SIG-M5 (cell line): ENCODE measurements around the gene CALR.

ENCODE experiments used
- DNase-seq: peaks from one replicate; lab custom pipeline; 2025; lab: John Stamatoyannopoulos, UW

The CALR gene

DNA sequence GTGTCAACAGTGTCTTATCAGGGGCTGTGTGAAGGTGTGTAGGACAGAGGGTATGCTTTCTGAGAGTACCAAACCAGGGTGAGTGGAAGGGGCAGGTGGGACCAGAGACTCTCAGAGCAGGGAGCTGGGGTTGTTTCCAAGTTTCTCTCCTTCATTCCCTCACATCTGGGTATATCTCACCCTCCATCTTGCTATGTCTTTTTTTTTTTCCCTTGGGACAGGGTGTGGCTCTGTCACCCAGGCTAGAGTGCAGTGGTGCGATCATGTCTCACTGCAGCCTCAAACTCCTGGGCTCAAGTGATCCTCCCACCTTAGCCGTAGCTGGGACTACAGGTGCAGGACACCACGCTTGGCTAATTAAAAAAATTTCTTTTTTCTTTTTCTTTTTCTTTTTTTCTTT, 41.6 kb downstream of the CALR start:
- DNase-seq = no peak

DNA sequence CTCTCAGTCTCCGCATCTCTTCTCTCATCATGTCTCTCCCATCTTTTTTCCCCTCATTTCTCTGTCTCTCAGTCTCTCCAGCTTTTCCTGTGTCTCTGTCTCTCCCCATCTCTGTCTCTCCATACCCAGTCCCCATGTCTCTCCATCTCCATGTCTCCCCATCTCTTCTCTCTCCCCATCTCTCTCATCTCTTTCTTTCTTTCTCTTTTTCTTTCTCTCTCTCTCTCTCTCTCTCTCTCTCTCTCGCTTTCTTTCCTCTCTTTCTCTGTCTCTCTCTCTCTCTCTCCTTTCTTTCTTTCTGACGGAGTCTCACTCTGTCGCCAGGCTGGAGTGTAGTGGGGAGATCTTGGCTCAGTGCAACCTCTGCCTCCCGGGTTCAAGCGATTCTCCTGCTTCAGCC, 44.2 kb downstream of the CALR start:
- DNase-seq = no peak

DNA sequence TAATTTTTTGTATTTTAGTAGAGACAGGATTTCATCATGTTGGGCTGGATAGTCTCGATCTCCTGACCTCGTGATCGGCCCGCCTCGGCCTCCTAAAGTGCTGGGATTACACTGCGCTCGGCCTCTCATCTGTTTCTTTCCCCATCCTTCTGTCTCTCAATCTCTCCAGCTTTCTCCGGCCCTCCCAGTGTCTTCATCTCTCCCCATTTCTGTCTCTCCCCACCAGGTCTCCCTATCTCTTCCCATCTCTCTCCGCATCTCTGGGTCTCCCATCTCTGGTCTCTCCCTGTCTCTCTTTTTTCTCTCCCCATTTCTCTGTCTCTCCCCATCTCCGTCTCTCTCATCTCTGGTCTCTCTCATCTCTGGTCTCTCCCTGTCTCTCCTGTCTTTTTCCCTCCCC, 44.7 kb downstream of the CALR start:
- DNase-seq = no peak

DNA sequence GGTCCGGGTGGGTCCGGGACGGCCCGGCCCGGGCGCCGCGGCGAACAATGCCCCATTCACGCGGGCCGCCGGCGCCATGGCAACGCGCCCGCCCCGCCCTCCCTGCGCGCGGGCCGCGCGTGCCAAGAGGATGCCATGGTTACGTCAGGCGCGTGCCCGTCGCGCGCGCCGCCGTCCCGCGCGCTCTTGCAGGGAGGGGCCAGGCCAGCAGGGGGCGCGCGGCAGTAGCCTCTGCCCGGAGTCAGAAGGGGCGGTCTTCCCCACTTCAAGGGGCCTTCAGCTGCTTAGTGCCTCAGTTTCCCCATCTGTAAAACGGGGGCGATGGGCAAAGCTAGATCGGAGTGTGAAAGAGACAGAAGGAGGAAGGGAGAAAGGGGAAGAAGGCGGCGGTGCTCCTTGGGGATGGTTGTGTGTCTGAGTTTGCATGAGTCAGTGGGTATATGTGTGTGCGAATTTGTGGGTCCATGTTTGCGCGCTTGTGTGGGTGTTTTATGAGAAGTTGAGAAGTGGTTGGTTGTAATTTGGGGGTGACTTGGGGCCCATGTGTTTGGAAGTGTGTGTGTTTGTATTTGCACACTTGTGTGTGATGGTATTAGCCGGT, 45.2 kb downstream of the CALR start:
- no peak for DNase-seq

DNA sequence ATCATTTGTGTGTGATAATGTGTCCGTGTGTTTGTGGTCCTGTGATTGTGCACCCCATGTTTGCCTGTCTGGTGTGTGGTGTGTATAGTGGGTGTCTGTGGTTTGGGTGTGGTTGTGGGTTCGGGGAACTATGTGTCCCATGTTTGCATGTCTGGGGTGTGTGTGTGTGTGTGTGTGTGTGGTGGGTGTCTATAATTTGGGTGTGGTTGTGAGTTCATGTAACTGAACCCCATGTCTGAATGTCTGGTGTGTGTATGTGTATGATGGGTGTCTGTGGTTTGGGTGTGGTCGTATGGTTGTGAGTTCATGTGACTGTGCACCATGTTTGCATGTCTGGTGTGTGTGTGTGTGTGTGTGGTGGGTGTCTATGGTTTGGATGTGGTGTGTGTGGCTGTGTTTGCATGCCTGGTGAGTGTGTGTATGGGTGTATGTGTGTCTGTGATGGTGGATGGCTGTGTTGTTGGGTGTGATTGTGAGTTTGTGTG, 45.8 kb downstream of the CALR start:
- no peak for DNase-seq

DNA sequence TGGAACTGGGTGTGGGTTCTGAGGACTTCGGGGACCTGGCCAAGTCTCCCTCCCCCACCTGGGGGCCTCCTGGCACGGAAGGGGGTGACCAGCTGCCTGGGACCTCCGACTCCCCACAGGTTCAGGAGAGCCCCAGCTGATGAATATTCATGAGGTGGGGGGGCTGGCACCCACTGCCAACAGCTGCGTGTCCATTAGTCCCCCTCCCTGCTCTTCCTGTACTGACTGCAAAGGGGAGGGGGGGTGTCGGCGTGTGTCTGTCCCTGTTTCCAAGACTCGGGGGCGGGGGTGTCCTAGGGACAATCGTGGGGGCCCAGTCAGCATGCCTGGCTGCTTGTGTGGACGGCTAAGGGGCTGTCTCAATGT, 46.3 kb downstream of the CALR start:
- DNase-seq = no peak

DNA sequence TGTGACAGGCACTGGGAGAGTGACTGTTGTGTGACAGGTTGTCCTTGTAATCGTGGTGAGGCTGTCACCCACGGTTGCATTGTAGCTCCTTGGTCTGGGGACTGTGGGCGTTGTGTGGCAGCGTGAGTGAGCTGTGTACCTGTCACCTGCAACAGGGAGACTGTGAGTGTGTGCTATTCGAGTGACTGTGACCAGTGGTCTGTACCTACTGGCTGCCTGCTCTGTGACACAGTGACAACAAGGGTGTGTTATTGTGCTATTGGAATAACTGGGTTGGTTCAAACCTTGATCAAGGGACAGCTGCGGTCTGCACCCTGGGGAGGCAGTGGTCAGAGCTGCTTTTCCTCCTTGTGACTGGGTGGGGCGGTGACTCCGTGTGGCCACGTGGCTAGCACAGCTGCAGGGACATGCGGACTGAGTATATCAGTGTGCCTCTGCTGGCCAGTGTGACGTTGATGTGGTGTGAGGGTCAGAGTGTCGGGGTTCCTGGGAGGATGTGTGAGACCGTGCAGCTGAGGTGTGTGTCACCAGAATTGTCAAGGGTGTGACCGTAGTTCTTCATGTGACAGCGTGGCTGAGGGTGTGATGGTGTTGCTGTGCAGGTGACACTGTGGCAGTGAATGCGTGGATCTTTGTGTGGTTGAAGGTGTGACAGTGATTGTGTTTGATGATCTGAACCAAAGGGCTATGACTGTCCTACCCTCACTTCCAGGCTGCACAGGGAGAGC, 46.8 kb downstream of the CALR start:
- no peak for DNase-seq

DNA sequence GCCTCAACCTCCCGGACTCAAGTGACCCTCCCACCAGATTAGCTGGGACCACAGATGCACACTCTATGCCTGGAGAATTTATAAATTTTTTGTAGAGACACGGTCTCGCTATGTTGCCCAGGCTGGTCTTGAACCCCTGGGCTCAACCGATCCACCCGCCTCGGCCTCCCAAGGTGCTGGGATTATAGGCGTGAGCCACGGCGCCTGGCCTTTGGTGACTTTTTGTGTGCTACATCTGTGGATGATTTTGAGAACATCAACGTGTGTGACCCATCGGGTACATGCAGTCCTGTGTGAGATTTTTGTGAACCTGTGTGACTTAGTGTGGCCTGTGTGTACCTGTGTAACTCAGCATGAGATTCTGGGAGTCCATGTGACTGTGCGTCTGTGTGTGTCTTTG, 48.3 kb downstream of the CALR start:
- no peak for DNase-seq

DNA sequence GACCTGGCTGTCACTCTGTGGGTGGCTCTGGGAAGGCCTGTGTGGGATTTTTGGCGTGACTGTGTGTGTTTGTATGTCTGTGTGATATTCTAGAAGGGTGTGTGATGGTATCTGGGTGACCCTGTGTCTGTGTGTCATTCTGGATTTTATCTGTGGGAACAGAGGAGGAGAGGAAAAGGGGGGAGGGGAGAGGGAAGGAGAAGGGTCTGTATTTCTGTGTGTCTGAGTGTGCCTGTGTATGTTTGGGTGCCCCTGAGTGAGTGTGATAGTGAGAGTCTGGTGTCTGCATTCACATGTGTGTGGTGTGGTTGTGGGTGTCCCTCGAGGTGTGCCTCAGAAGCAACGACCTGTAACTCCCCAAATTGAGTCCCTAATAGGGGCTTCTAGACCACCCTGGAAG, 48.8 kb downstream of the CALR start:
- DNase-seq = no peak

DNA sequence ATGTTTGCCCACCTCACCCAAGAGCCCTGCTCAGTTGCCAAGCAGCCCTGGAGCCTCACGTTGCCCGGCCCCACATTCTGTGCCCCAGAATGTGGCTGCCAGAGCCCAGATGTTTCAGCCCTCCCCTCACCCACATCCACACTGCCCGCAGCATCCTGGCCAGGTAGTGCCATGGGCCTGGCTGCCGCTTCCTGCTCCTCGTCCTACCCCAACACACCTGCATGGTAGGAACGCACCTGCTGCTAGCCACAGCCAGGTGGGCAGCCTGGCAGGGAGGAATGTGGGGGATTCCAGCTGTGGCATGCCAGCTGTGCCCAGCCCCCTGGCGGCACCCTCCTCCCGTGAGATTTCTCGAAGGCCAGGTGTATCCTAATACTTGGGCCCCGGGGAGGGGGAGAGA, 49.4 kb downstream of the CALR start:
- DNase-seq = no peak

DNA sequence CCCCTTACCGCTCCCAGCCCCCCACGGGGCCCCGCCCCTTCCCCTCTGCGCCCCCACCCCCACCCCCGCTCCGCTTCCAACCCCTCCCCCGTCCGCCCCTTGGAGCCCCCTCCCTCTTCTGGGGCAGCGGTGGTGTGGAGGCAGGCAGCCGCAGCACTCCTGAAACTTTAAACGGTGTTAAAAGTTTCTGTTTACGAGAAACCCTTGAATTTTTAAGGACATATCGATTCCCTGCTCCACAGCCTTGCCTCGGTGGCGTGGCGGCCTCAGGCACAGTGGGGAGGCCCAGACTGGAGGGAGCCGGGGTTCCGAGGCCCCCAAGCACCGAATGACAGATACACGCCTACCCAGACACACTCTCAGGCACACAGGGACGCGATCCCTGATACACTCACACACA, 52.0 kb downstream of the CALR start:
- no peak for DNase-seq

DNA sequence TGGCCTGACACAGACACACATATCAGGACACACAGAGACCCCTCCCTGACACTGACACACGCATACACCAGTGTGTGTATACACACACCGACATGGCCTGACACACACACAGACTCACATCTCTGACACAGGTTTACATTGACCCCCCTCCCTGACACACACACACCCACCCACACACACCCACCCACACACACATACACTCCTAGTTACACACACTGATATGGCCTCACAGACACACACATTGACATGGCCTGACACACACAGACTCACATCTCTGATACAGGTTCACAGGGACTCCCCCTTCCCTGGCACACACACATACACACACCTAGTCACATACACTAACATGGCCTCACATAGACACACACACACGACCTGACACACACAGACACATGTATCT, 52.4 kb downstream of the CALR start:
- DNase-seq = no peak

DNA sequence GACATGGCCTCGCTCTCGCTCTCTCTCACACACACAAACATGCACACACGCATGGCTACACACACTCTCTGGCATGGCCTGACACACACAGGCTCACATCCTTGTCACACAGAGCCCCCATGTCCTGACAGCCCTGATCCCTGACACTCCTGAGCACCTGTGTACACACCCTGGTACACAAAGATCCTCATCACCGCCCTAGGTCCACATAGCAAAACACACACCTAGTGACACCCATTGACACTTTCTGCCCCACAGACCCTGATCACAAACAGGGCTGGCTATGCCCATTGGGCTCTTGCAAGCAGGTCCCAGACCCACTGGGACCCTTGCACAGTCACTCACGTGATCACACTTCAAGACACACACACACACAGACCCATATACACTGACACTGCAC, 52.9 kb downstream of the CALR start:
- DNase-seq = no peak

DNA sequence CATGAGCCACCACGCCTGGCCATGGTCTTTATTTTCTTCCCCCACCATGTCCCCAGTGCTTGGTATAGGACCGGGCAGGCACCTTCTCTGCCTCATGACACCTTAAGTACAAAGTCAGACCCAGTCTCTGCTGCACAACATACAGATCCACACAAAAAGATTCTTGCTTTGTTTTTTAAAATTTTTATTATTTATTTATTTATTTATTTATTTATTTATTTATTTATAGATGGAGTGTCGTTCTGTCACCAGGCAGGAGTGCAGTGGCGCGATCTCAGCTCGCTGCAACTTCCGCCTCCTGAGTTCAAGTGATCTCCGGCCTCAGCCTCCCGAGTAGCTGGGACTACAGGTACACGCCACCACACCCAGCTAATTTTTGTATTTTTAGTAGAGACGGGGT, 54.3 kb downstream of the CALR start:
- DNase-seq = no peak

DNA sequence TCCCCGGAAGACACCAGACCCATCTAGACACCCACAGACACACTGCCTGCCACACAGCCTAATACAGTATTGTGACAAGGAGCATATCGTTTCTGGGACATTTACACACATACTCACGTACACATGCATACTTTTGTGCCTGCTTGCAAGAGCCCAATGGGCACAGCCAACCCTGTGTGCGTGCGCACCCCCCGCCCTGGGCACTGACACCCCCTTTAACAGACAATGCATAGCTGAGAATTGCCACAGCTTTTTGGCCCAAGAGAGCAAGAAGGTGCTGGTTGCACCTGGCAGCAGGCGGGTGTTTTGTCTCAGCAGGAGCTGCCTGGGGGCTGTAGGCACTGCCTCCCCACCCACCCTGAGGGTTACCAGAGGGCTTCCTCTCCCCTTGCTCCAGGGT, 55.2 kb downstream of the CALR start:
- DNase-seq = no peak
